Common myeloid progenitor, CD34-positive (primary cell): ENCODE results near the gene GDPD5.

Source experiments
- CTCF ChIA-PET: fragments of 350-600 bp; sonication (Branson Sonifier 250); formaldehyde crosslinking; loops from one replicate; lab custom pipeline; 2021; ENCODE audit warnings: antibody characterized with exemption; lab: Charles Lee
- POLR2A ChIA-PET: fragments of 350-600 bp; sonication (Branson Sonifier 250); formaldehyde crosslinking; loops from one replicate; lab custom pipeline; 2021; ENCODE audit warnings: antibody characterized with exemption; lab: Charles Lee
- DNase-seq, 3 donors: peaks; one replicate each; pipeline versions ENCODE4 v3.0.0 to v3.0.0-alpha.2; 2013
- H3K27ac ChIP-seq, 2 experiments: 1 replicate in 1 of 2; 2 replicates in 1 of 2; pipeline ENCODE4 v1.7.0; 2013; ENCODE audit warnings: inconsistent platforms in 2 of 2, low read length in 2 of 2, mild to moderate bottlenecking in 2 of 2, low read depth in 1 of 2, moderate library complexity in 1 of 2; ENCODE audit not compliant: severe bottlenecking in 2 of 2, insufficient read depth in 1 of 2, poor library complexity in 1 of 2
- H3K27me3 ChIP-seq, 5 experiments: replicated peaks in 2 of 5; 1 replicate in 3 of 5; 2 replicates in 2 of 5; pipeline versions ENCODE4 v1.6.1 to v1.7.0; 2013; ENCODE audit warnings: low read length in 4 of 5, mild to moderate bottlenecking in 2 of 5, moderate library complexity in 2 of 5, inconsistent platforms in 1 of 5; ENCODE audit not compliant: insufficient read depth in 5 of 5, control insufficient read depth in 4 of 5
- H3K36me3 ChIP-seq, 4 experiments: 1 replicate in 2 of 4; 2 replicates in 2 of 4; pipeline versions ENCODE4 v1.6.1 to v1.7.0; 2013; ENCODE audit warnings: low read length in 3 of 4, control low read depth in 1 of 4, mild to moderate bottlenecking in 1 of 4; ENCODE audit not compliant: control insufficient read depth in 4 of 4, insufficient read depth in 4 of 4
- H3K4me1 ChIP-seq, 4 experiments: 1 replicate in 3 of 4; 2 replicates in 1 of 4; pipeline versions ENCODE4 v1.6.1 to v1.7.1; 2013; ENCODE audit warnings: low read length in 3 of 4, mild to moderate bottlenecking in 3 of 4, control low read depth in 1 of 4, inconsistent platforms in 1 of 4, moderate library complexity in 1 of 4; ENCODE audit not compliant: control insufficient read depth in 4 of 4, insufficient read depth in 4 of 4; ENCODE audit errors: control extremely low read depth in 1 of 4
- H3K4me3 ChIP-seq, 7 experiments: 1 replicate in 4 of 7; 2 replicates in 3 of 7; pipeline versions ENCODE4 v1.5.1 to v1.7.0; 2013; ENCODE audit warnings: mild to moderate bottlenecking in 7 of 7, low read length in 6 of 7, moderate library complexity in 6 of 7, inconsistent platforms in 2 of 7, low read depth in 2 of 7, control low read depth in 1 of 7; ENCODE audit not compliant: insufficient read depth in 4 of 7, control insufficient read depth in 1 of 7; ENCODE audit errors: extremely low read depth in 1 of 7
- H3K9me3 ChIP-seq, 5 experiments: 1 replicate in 4 of 5; 2 replicates in 1 of 5; pipeline versions ENCODE4 v1.6.1 to v1.7.1; 2013; ENCODE audit warnings: low read length in 4 of 5, mild to moderate bottlenecking in 2 of 5, inconsistent platforms in 1 of 5, low read depth in 1 of 5, moderate library complexity in 1 of 5; ENCODE audit not compliant: control insufficient read depth in 4 of 5, insufficient read depth in 2 of 5; ENCODE audit errors: control extremely low read depth in 1 of 5
- WGBS: methylation state at CpG from one replicate; pipeline ENCODE4 v1.1.5; 2013; ENCODE audit not compliant: insufficient coverage; 5-methylcytosine and 5-hydroxymethylcytosine counted together

GDPD5 gene

DNA sequence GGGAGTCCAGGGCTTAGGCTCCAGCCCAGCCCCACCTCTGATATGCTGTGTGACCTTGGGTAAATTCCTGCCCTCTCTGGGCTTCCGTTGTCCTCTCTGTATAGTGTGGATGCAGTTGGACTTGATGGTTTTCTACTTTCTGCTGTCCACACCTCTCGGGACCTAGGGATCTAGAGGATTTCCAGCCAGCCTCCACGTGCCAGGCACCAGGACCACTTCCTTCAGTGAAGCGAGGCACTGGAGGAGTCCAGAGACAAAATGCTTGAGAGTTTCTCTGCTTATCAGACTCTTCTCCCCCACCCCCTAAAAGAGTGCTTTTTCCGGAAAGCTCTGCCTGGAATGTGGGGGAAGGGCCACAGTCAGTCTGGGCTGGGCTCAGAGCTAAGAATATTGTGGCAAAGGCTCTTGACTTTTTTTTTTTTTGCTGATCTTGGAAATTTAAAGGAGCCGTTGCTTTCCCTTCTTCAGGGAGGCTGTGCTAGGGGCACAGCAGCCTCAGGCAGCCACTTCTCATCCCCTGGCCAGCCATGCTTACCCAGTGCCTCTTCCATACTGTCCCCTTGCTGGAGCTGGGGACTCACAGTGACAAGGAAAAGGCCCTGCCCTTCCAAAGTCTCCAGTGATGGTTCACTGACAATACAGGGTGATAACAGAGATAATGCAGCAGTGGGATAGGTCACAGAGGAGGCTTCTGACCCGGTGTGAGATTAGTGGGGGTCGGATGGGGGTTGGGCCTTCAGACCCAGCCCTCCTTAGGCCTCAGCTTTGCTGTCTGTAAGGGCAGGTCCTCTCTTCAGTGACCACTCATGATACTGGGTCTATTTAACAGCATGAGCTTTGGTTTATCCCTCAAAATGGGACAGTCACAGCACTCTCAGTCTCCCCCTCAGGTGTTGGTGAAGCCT is 33.5 kb upstream of the GDPD5 start:
- Histone ChIP-seq H3K27ac (no peak overlapping the region), H3K4me1 (peaks cover 0 to 36% (median 24%) of the 10 kb centered on the region in 4 experiments), H3K36me3 (no peaks in the 10 kb centered on the region), H3K4me3 (no peak overlapping the region), H3K9me3 (no peaks in the 10 kb centered on the region), H3K27me3 (no peaks in the 10 kb centered on the region)
- DNase-seq: no peak
- ChIA-PET CTCF (interaction anchor here (0.6 to 3.4 kb wide), 6 partner anchors 9 to 33 kb away, joined by 3 to 13 read pairs (median 8); no protein-coding TSS in a partner anchor), POLR2A (interaction anchor here (0.6 kb wide), 1 partner anchor 1685 kb away, joined by 5 read pairs; no protein-coding TSS in a partner anchor)
- 81% methylated on average over 5 of the region's 8 CpGs for WGBS

DNA sequence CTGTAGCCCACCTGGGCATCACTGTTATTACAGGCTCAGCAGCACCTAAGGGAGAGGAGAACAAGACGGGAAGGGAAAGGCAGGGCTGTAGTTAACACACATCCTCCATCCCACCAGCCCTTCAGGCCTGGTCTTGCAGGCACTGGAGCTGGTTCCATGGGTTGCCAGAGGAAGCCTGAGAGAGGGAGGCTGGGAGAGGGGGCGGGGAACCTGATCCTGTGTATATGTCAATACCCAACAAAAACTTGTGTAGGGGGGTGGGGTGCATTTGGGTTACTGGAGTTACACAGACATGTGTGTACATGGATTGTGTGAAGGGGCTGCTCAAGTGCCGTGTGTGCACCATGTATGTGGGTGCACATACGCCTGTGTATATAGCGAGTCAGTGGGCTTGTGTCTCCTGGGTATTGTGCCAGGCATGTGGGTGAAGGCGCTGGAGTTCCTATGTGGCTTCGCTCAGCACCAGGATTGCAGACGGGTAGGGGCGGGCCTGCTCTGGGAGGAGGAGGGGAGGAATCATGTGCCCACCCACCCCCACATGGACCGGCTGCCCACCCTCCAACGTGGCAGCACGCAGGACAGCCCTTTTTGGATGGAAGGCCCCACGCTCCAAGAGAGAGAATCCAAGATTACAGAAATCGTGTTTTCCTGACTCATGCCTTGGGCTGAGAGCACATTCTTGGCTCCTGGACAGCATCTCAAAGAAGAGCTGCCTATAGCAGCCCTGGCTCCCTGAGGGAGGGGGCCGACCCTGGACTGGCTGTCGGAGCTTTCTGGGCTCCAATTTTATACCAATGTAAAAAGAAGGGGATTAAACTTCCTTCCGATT is 32.1 kb upstream of the GDPD5 start:
- Histone ChIP-seq H3K4me3 (no peak overlapping the region), H3K9me3 (no peaks in the 10 kb centered on the region), H3K27ac (no peak overlapping the region), H3K4me1 (peaks cover 0 to 23% (median 13%) of the 10 kb centered on the region in 4 experiments), H3K27me3 (no peaks in the 10 kb centered on the region), H3K36me3 (no peaks in the 10 kb centered on the region)
- POLR2A ChIA-PET: no interaction called here
- CTCF ChIA-PET: interaction anchor here (1.3 to 3.4 kb wide), 3 partner anchors 9 to 13 kb away, joined by 3 to 10 read pairs (median 9); no protein-coding TSS in a partner anchor
- DNase-seq: no peak
- 95% methylated on average over 12 of the region's 17 CpGs for WGBS

DNA sequence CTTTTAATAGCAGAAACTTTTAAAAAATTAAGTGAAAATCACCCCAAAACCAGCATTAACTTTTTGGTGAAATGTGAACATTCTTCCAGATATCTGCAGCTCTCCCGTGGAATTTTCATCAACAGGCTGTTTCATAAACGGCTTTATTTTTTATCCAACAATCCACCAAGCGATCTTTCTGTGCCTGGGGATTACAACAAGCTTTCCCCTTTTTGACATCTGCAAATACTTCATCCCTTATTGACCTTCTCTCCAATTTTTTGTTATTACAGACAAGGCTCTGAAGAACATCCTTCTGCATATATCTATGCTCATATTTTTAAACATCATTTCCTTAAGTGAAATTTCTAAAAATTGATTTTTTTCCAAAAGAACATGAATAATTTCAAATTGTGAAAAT is 30.5 kb upstream of the GDPD5 start:
- H3K9me3 ChIP-seq: no peaks in the 10 kb centered on the region
- DNase-seq: no peak
- no peaks in the 10 kb centered on the region for H3K36me3 ChIP-seq
- CTCF ChIA-PET: interaction anchor here (2.7 kb wide), 1 partner anchor 11 kb away, joined by 8 read pairs; no protein-coding TSS in a partner anchor
- H3K27me3 ChIP-seq: no peaks in the 10 kb centered on the region
- H3K4me1 ChIP-seq: peaks cover 0 to 9% (median 2%) of the 10 kb centered on the region in 4 experiments
- POLR2A ChIA-PET: no interaction called here
- H3K27ac ChIP-seq: no peak overlapping the region
- no peak overlapping the region for H3K4me3 ChIP-seq
- 98% methylated on average over 3 of the region's 3 CpGs for WGBS

DNA sequence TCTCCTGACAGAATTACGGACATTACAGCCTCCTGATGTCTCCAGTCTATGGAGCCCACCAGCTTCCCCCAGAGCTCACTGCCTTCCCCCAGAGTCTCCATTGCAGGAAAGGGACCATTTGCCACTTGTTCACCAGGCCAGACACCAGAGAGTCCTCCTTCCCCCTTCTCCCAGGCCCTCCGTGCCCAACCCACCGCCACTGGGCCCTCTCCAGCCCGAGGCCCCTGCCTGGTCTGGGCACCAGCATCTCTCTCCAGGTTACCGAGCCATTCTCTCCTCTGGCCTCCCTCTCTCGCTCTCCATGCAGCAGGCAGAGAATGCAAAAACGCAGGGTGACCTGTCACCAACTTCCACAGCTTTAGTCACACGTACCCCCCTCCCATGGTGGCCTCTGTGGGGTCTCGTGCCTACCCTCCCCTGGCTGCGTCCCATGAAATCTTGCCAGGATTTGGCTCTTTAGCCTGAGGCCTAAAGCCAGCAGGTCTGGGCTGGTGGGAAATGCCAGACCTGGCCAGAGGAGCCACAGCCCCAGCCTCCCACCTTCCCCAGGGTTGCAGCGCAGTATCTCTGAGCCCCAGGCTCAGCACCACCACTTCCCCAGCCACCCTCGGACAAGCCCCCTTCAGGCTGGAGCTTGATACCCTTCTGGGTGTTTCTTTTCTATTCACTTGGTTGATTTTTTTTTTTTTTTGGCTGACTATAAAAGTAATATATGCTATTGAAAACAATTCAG is 29.5 kb upstream of the GDPD5 start:
- no peak for DNase-seq
- ChIA-PET CTCF (interaction anchor here (0.6 to 2.7 kb wide), 3 partner anchors 11 to 20 kb away, joined by 3 to 8 read pairs (median 8); no protein-coding TSS in a partner anchor), POLR2A (no interaction called here)
- Histone ChIP-seq H3K36me3 (no peaks in the 10 kb centered on the region), H3K4me1 (peaks cover 0 to 9% (median 4%) of the 10 kb centered on the region in 4 experiments), H3K4me3 (no peak overlapping the region), H3K9me3 (no peaks in the 10 kb centered on the region), H3K27ac (no peak overlapping the region), H3K27me3 (no peaks in the 10 kb centered on the region)
- 95% methylated on average over 11 of the region's 12 CpGs for WGBS

DNA sequence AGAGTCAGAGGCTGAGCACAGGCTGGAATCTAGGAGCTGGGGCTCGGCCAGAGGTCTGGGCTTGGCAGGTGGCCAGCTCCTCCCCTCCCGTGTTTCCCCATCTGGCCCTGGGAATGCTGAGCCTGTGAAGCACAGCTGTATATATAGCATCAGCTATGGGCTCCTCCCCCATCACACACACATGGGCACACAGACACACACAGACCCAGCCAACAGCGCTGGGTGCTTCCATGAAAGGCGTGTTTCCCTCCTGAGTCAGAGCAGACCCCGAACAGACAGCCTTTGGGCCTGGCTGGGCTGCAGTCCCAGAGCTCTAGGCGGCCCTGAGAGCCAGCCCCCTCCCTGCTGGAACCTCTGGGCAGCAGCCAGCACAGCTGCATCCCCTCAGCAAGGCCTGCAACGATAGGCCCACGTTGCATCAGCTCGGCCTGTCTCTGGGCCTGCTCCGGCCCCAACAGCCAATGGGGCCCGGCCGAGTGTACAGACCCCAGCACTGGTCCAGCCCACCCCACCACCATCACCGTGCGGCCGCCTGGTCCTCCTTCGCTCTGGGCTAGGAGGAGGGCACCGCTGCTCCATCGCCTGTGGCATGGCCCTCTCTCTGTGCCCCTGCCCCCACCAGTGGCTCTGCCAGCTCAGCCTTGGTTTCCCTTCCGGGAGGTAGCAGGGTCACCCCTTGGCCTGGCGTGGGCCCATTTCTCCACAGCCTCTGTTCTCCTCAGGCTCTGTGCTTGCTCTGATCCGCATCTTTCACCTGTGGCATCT is 28.7 kb upstream of the GDPD5 start:
- no peaks in the 10 kb centered on the region for H3K9me3 ChIP-seq
- CTCF ChIA-PET: interaction anchor here (0.7 to 2.7 kb wide), 6 partner anchors 8 to 214 kb away, joined by 3 to 8 read pairs (median 4); no protein-coding TSS in a partner anchor
- H3K27me3 ChIP-seq: no peaks in the 10 kb centered on the region
- peaks cover 0 to 9% (median 4%) of the 10 kb centered on the region in 4 experiments for H3K4me1 ChIP-seq
- POLR2A ChIA-PET: no interaction called here
- H3K4me3 ChIP-seq: no peak overlapping the region
- no peaks in the 10 kb centered on the region for H3K36me3 ChIP-seq
- 87% methylated on average over 21 of the region's 21 CpGs for WGBS
- peak in 2 of 3 donors; percentile 52 to 58 for DNase-seq
- no peak overlapping the region for H3K27ac ChIP-seq

DNA sequence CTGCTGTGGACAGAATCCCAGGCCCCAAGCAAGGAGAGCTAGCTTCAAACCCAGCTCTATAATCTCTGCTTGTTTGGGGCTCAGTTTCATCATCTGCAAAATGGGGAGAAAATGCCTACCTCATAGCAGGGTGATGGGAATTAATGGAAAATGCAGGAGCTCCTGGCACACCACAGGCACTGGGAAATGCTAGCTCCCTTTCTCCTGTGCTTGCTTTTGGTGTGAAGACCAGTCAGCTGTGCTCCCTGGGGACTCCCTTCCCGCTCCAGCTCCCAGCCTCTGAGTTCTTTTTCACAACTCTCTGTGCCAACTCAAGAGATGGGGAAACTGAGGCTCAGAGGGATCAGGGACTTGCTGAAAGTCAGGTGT is 28.1 kb upstream of the GDPD5 start:
- no peak overlapping the region for H3K4me3 ChIP-seq
- no peaks in the 10 kb centered on the region for H3K27me3 ChIP-seq
- POLR2A ChIA-PET: no interaction called here
- H3K27ac ChIP-seq: no peak overlapping the region
- no peaks in the 10 kb centered on the region for H3K36me3 ChIP-seq
- DNase-seq: no peak
- WGBS: no CpG with 5 or more reads among the region's 1 CpG
- peaks cover 0 to 9% (median under 1%) of the 10 kb centered on the region in 4 experiments for H3K4me1 ChIP-seq
- CTCF ChIA-PET: interaction anchor here (0.7 to 2.7 kb wide), 7 partner anchors 9 to 214 kb away, joined by 3 to 8 read pairs (median 4); no protein-coding TSS in a partner anchor
- H3K9me3 ChIP-seq: no peaks in the 10 kb centered on the region
